Right atrium auricular region (tissue), 2 donors: ENCODE results near the gene SERPINB13. TPM values are rescaled to one million over a fixed set of nuclear protein-coding genes. Genes with fewer than 3 reads are reported as not detected.

Experiments used
- DNase-seq: peaks from one replicate; pipeline ENCODE4 v3.0.0-alpha.2; 2019; ENCODE audit warnings: low spot score
- H3K27ac ChIP-seq, 2 donors: fragments of 200-600 bp; sonication (generic); 1 replicate in 1 of 2; 2 replicates in 1 of 2; pipeline ENCODE4 v1.5.1; 2016 to 2019
- H3K27me3 ChIP-seq, 2 donors: fragments of 200-600 bp; sonication (generic); one replicate each; pipeline versions ENCODE4 v1.5.1 to v1.6.0; 2017 to 2019
- H3K36me3 ChIP-seq: fragments of 200-600 bp; sonication (generic); one replicate; pipeline ENCODE4 v1.5.1; 2016
- H3K4me1 ChIP-seq, 2 donors: fragments of 200-600 bp; sonication (generic); one replicate each; pipeline versions ENCODE4 v1.5.1 to v1.6.0; 2017 to 2019
- H3K4me3 ChIP-seq, 2 donors: fragments of 200-600 bp; sonication (generic); 1 replicate in 1 of 2; 2 replicates in 1 of 2; pipeline ENCODE4 v1.5.1; 2017 to 2019; ENCODE audit warnings: mild to moderate bottlenecking in 1 of 2, moderate library complexity in 1 of 2
- H3K9me3 ChIP-seq, 2 donors: fragments of 200-600 bp; sonication (generic); one replicate each; pipeline ENCODE4 v1.5.1; 2019
- total RNA-seq, 2 donors: library from RNA; depleted of rRNA; stranded (reverse); fragments of >200 nt; gene quantifications; one replicate each; pipeline ENCODE4 v1.1.0, GENCODE V29; 2016
- TF ChIP-seq, protein P1 (sequence below), 2 donors: fragments of 200-600 bp; sonication (generic); IDR thresholded peaks; one replicate each; pipeline ENCODE4 v1.5.1; 2019; ENCODE audit warnings: antibody characterized with exemption in 2 of 2

The SERPINB13 gene
- total RNA-seq, 2 donors from 2014 or later: not detected

DNA sequence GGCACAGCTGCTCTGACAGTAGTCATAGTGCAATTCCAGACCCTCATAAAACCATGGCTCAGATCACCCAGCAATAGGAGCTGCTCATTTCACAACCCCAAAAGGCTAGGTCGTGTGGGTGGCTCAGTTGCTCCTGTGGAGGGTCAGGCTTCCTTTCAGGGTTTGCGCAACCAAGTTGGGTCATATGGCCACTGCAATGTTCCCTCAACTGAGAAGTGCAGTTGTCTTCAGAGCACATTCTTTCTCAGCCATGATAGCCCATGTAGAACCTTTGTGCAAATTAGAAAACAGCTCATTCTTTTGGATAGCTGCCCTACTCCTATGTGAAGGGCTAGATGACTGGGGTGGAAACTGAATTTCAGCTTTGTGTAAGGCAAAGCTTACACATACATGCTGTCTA is 3.2 kb downstream of the SERPINB13 start:
- H3K27me3 ChIP-seq: no peaks in the 10 kb centered on the region
- H3K36me3 ChIP-seq: no peaks in the 10 kb centered on the region
- H3K9me3 ChIP-seq: no peaks in the 10 kb centered on the region
- H3K27ac ChIP-seq: no peak overlapping the region
- no peak for DNase-seq
- H3K4me1 ChIP-seq: no peaks in the 10 kb centered on the region
- TF ChIP-seq, protein P1, sequence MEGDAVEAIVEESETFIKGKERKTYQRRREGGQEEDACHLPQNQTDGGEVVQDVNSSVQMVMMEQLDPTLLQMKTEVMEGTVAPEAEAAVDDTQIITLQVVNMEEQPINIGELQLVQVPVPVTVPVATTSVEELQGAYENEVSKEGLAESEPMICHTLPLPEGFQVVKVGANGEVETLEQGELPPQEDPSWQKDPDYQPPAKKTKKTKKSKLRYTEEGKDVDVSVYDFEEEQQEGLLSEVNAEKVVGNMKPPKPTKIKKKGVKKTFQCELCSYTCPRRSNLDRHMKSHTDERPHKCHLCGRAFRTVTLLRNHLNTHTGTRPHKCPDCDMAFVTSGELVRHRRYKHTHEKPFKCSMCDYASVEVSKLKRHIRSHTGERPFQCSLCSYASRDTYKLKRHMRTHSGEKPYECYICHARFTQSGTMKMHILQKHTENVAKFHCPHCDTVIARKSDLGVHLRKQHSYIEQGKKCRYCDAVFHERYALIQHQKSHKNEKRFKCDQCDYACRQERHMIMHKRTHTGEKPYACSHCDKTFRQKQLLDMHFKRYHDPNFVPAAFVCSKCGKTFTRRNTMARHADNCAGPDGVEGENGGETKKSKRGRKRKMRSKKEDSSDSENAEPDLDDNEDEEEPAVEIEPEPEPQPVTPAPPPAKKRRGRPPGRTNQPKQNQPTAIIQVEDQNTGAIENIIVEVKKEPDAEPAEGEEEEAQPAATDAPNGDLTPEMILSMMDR (IDR thresholded peaks at IDR 0.05): no peak
- no peak overlapping the region for H3K4me3 ChIP-seq

DNA sequence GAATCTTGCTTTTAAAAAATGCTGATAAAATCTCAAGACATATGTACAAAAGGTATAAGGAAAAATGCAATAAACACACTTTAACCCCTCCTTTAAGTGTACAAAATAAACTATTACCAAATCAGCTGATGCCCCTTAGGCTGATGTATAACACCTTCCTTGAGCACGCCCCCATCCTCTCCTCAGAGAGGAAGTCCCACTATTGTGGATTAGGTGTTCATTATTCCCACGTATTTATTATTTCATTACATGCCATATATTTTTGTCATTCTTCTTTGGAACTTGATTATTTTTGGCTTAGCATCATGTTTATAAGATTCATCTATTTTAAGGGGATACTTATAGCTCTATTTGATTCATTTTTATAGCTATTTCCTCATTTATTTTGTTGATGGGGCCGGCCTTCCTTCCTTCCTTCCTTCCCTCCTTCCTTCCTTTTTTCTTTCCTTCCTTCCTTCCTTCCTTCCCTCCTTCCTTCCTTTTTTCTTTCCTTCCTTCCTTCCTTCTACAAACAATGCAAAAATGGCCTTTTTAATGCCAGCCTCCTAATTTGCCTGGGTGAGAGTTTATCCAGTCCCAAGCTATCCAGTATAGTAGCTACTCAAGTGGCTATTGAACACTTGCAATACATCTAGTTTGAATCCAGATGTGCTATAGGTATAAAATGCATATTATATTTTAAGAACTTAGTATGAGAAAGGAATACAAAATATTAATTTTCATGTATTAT is 4.0 kb downstream of the SERPINB13 start:
- no peak for DNase-seq
- Histone ChIP-seq H3K4me1 (no peaks in the 10 kb centered on the region), H3K4me3 (no peak overlapping the region), H3K9me3 (no peaks in the 10 kb centered on the region), H3K27ac (no peak overlapping the region), H3K27me3 (no peaks in the 10 kb centered on the region), H3K36me3 (no peaks in the 10 kb centered on the region)
- TF ChIP-seq, protein P1 (IDR thresholded peaks at IDR 0.05): no peak

DNA sequence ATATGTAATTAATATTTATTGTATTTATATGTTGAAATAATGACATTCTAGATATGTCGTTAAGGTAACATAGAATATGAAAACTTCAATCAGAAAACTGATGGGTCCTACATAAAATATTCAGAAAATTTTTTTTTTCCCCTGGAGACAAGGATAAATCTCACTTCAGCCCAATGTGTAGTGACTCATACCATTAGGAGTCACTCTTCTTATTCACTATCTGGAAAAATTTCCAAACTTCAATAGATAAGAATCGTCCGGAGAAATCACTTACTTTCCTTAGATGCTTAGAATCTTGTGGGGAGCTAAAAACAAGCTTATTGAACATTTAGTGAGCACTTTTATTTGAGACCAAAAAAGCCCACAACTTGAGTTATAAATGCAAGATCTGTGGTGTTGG is 4.6 kb downstream of the SERPINB13 start:
- Histone ChIP-seq H3K4me3 (no peak overlapping the region), H3K27me3 (no peaks in the 10 kb centered on the region), H3K36me3 (no peaks in the 10 kb centered on the region), H3K27ac (no peak overlapping the region), H3K9me3 (no peaks in the 10 kb centered on the region), H3K4me1 (no peaks in the 10 kb centered on the region)
- no peak for DNase-seq
- TF ChIP-seq, protein P1 (IDR thresholded peaks at IDR 0.05): no peak

DNA sequence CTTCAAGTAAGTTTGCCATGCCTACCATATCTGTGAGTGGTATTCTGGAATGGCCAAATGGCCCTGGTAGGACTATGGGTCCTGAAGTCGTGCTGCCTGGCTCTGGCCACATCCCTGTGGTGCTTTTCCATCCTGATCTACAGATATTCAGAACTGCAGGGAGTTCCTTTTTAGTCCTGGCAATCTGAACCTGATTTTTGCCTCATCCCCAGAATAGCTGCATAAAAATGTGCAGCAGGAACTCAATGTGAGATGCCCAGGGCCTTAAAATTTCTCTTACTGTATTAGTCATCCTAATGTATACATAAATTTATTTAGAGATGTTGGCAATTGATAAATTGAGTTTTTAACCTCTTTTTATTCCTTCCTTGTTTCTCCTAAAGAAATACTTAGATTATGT is 5.3 kb downstream of the SERPINB13 start:
- no peaks in the 10 kb centered on the region for H3K36me3 ChIP-seq
- TF ChIP-seq, protein P1 (IDR thresholded peaks at IDR 0.05): no peak
- H3K4me1 ChIP-seq: no peaks in the 10 kb centered on the region
- no peaks in the 10 kb centered on the region for H3K27me3 ChIP-seq
- H3K9me3 ChIP-seq: no peaks in the 10 kb centered on the region
- DNase-seq: no peak
- H3K27ac ChIP-seq: no peak overlapping the region
- H3K4me3 ChIP-seq: no peak overlapping the region

DNA sequence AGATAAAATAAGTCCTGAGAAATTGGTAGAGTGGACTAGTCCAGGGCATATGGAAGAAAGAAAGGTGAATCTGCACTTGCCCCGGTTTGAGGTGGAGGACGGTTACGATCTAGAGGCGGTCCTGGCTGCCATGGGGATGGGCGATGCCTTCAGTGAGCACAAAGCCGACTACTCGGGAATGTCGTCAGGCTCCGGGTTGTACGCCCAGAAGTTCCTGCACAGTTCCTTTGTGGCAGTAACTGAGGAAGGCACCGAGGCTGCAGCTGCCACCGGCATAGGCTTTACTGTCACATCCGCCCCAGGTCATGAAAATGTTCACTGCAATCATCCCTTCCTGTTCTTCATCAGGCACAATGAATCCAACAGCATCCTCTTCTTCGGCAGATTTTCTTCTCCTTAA is 9.8 kb downstream of the SERPINB13 start:
- TF ChIP-seq, protein P1 (IDR thresholded peaks at IDR 0.05): no peak
- Histone ChIP-seq H3K27me3 (no peaks in the 10 kb centered on the region), H3K9me3 (no peaks in the 10 kb centered on the region), H3K4me1 (no peaks in the 10 kb centered on the region), H3K27ac (no peak overlapping the region), H3K4me3 (no peak overlapping the region), H3K36me3 (no peaks in the 10 kb centered on the region)
- DNase-seq: no peak

DNA sequence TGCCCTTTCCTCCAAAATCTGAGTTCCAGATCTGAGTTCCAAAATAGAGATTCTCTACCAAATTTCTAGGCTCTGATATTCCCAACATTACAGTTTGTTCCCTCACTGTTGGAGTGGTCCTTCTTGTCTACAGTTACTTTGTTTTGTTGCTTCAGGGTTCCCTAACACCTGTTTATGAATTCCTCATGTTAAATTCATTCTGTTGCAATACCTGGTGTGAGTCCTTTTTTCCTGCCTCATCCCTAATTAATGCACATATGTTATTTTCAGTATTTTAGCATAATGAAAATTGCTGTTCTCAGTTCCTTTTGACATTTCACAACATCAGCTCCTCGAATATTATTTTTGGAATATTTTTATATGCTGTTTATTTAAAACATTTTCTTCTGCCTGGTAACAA is 16.2 kb downstream of the SERPINB13 start:
- Histone ChIP-seq H3K9me3 (no peaks in the 10 kb centered on the region), H3K27ac (no peak overlapping the region), H3K27me3 (no peaks in the 10 kb centered on the region), H3K36me3 (no peaks in the 10 kb centered on the region), H3K4me1 (no peaks in the 10 kb centered on the region), H3K4me3 (no peak overlapping the region)
- TF ChIP-seq, protein P1 (IDR thresholded peaks at IDR 0.05): no peak
- DNase-seq: no peak
